GM23248 (cell line): ENCODE measurements around the gene PET117. TPM values are rescaled to one million over a fixed set of nuclear protein-coding genes. Genes with fewer than 3 reads are reported as not detected.
"Not testable (repeated sequence)": the region's sequence is repeated elsewhere in the genome, so short reads cannot be mapped to it uniquely, and the experiment has no call there.

Experiments used
- DNase-seq: peaks from one replicate; pipeline ENCODE4 v3.0.0-alpha.2; 2015
- H2AFZ ChIP-seq: fragments of 200-600 bp; sonication (generic); 2 replicates; pipeline ENCODE4 v1.6.1; 2016; ENCODE audit warnings: antibody characterized with exemption
- H3F3A ChIP-seq: fragments of 200-600 bp; sonication (generic); 2 replicates; pipeline ENCODE4 v1.6.1; 2016; ENCODE audit warnings: mild to moderate bottlenecking, antibody characterized with exemption, mixed run types; ENCODE audit not compliant: insufficient read depth
- H3K27ac ChIP-seq: fragments of 200-600 bp; sonication (generic); 2 replicates; pipeline ENCODE4 v1.5.1; 2016; ENCODE audit warnings: mild to moderate bottlenecking
- H3K27me3 ChIP-seq: fragments of 200-600 bp; sonication (generic); replicated peaks from 2 replicates; pipeline ENCODE4 v1.6.1; 2016; ENCODE audit warnings: mild to moderate bottlenecking; ENCODE audit not compliant: insufficient read depth
- H3K36me3 ChIP-seq: fragments of 200-600 bp; sonication (generic); 2 replicates; pipeline ENCODE4 v1.6.1; 2016; ENCODE audit warnings: low read depth, mild to moderate bottlenecking
- H3K4me1 ChIP-seq: fragments of 200-600 bp; sonication (generic); 2 replicates; pipeline ENCODE4 v1.6.1; 2016; ENCODE audit warnings: mild to moderate bottlenecking; ENCODE audit not compliant: insufficient read depth
- H3K4me2 ChIP-seq: fragments of 200-600 bp; sonication (generic); one replicate; pipeline ENCODE4 v1.6.1; 2016; ENCODE audit warnings: mild to moderate bottlenecking; ENCODE audit not compliant: unreplicated experiment
- H3K4me3 ChIP-seq: fragments of 200-600 bp; sonication (generic); 2 replicates; pipeline ENCODE4 v1.5.1; 2016; ENCODE audit warnings: mild to moderate bottlenecking
- H3K79me2 ChIP-seq: fragments of 200-600 bp; sonication (generic); 2 replicates; pipeline ENCODE4 v1.6.1; 2016; ENCODE audit warnings: mild to moderate bottlenecking; ENCODE audit not compliant: insufficient read depth
- H3K9ac ChIP-seq: fragments of 200-600 bp; sonication (generic); 2 replicates; pipeline ENCODE4 v1.6.1; 2016; ENCODE audit warnings: mild to moderate bottlenecking
- H3K9me2 ChIP-seq: fragments of 200-600 bp; sonication (generic); 2 replicates; pipeline ENCODE4 v1.6.1; 2016; ENCODE audit warnings: mixed run types, mild to moderate bottlenecking, moderate library complexity; ENCODE audit not compliant: insufficient read depth
- H3K9me3 ChIP-seq: fragments of 200-600 bp; sonication (generic); one replicate; pipeline ENCODE4 v1.6.1; 2017; ENCODE audit warnings: low read depth
- H4K20me1 ChIP-seq: fragments of 200-600 bp; sonication (generic); 2 replicates; pipeline ENCODE4 v1.6.0; 2016; ENCODE audit not compliant: insufficient read depth
- EZH2 ChIP-seq: fragments of 200-600 bp; sonication (generic); IDR thresholded peaks from 2 replicates; pipeline ENCODE4 v1.6.1; 2018; ENCODE audit warnings: antibody characterized with exemption, mild to moderate bottlenecking; ENCODE audit not compliant: insufficient read depth, poor library complexity, severe bottlenecking
- EZH2phosphoT487 ChIP-seq: fragments of 200-600 bp; sonication (generic); IDR thresholded peaks from 2 replicates; pipeline ENCODE4 v1.6.1; 2018; ENCODE audit warnings: antibody characterized with exemption, moderate library complexity, mild to moderate bottlenecking, low read depth; ENCODE audit not compliant: insufficient read depth
- WGBS, 2 experiments: methylation state at CpG; one replicate each; pipeline ENCODE4 v1.1.6; 2015 to 2017; ENCODE audit warnings: low lambda C conversion rate in 2 of 2, low coverage in 1 of 2; ENCODE audit errors: missing lambda C conversion rate in 2 of 2; 5-methylcytosine and 5-hydroxymethylcytosine counted together
- in situ Hi-C: fragments of 300-500 bp; cut with MboI; formaldehyde crosslinking; loops from 2 replicates; pipeline ENCODE4 v1.15.0; 2020
- polyA plus RNA-seq: library from polyadenylated mRNA; unstranded; fragments of >200 nt; fragmentation: Nextera tagmentation; extraction: Ambion mirVana; gene quantifications from 2 replicates; pipeline ENCODE4 v1.2.1, GENCODE V29; 2016
- total RNA-seq: library from RNA; depleted of rRNA; stranded (reverse); fragments of >200 nt; shearing (Covaris generic); gene quantifications from 2 replicates; pipeline ENCODE4 v1.2.3, GENCODE V29; 2014

PET117 gene
- total and polyA plus RNA-seq, 2 experiments from 2014 or later = 8.4 to 10.6 TPM

DNA sequence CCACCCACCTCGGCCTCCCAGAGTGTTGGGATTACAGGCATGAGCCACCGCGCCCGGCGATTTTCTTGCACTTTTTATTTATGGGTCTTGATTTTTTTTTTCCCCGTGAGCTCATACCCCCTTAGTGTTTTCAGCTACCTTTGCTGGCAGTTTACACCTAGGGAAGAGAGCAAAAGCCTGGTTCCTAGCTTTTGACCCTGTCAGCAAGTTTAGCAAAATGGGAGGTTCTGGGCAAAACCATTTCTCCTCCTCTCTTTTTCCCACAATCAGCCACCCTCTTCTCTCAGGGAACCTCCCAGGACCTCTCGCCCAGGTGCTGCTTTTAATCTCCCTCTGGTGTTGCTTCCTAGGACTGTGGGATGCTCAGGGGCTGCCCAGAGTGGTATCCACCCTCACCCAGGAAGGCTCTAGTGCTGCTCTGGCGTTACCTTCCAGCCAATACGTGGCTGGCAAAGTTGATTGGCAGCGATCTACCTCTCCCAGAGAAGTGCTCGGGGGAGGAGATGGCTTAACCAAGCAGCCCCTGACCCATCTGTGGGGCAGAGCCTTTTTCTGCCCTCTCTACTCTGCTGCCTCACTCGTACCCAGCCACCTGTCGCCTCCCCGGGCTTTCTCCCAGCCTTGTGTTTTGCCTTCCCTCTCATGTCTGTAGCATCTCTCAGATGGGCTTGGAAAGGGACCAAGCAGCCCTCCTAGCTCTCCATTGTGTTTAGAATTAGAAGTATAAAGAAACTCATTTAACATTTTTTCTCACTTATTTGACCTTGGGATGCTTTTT lies 37.4 kb downstream of the PET117 start:
- DNase-seq = no peak
- H3K9ac ChIP-seq = no peak overlapping the region
- no peaks in the 10 kb centered on the region for H3K9me2 ChIP-seq
- no peaks in the 10 kb centered on the region; the same call in 1 of the 2 replicates for H3K36me3 ChIP-seq
- H3K79me2 ChIP-seq = no peaks in the 10 kb centered on the region
- H3F3A ChIP-seq = no peaks in the 10 kb centered on the region
- no peaks in the 10 kb centered on the region for H4K20me1 ChIP-seq
- WGBS, 2 experiments = 97 to 99% methylated on average over 14 of the region's 14 CpGs
- no peak overlapping the region for H3K4me2 ChIP-seq
- H3K4me1 ChIP-seq = no peaks in the 10 kb centered on the region
- H3K9me3 ChIP-seq = no peaks in the 10 kb centered on the region
- no peaks in the 10 kb centered on the region for H3K27me3 ChIP-seq
- in situ Hi-C loops = loop anchor here (25.0 kb wide), 1 partner anchor 513 kb away; no protein-coding TSS in a partner anchor
- no peak overlapping the region for H3K4me3 ChIP-seq
- H2AFZ ChIP-seq = no peak overlapping the region
- H3K27ac ChIP-seq = no peak overlapping the region
- TF ChIP-seq EZH2phosphoT487 = no peak
- TF ChIP-seq EZH2 = no peak

DNA sequence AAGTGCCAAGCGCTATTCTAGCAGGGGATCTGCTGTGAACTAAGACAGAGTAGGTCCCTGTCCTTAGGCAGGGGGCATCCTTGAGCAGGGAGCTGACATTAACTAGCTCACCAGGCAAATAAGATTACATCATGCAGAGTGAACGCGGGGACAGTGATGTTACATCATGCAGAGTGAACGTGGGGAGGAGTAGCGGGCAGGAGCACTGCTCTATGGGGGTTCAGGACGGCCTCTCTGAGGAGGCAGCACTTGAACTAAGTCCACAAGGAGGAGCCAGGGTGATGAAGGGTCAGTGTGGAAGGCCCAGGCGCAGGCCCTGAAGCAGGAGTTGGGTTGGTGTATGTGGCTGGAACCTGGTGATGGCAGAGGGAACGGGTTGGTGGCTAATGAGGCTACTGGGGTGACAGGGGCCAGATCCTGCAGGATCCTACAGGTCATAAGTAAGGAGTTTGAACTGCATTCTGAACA lies 38.7 kb downstream of the PET117 start:
- WGBS, 2 experiments = 86 to 89% methylated on average over 8 of the region's 8 CpGs
- H3K9ac ChIP-seq = no peak overlapping the region
- no peak for TF ChIP-seq EZH2
- no peaks in the 10 kb centered on the region for H4K20me1 ChIP-seq
- no peaks in the 10 kb centered on the region; the same call in 1 of the 2 replicates for H3K36me3 ChIP-seq
- no peaks in the 10 kb centered on the region for H3F3A ChIP-seq
- H3K4me3 ChIP-seq = no peak overlapping the region
- no peak overlapping the region for H3K4me2 ChIP-seq
- no peak overlapping the region for H3K27ac ChIP-seq
- no peak for DNase-seq
- no peaks in the 10 kb centered on the region for H3K27me3 ChIP-seq
- H3K79me2 ChIP-seq = no peaks in the 10 kb centered on the region
- no peak overlapping the region for H2AFZ ChIP-seq
- H3K9me2 ChIP-seq = no peaks in the 10 kb centered on the region
- in situ Hi-C loops = no loop called here
- no peaks in the 10 kb centered on the region for H3K9me3 ChIP-seq
- no peaks in the 10 kb centered on the region for H3K4me1 ChIP-seq

DNA sequence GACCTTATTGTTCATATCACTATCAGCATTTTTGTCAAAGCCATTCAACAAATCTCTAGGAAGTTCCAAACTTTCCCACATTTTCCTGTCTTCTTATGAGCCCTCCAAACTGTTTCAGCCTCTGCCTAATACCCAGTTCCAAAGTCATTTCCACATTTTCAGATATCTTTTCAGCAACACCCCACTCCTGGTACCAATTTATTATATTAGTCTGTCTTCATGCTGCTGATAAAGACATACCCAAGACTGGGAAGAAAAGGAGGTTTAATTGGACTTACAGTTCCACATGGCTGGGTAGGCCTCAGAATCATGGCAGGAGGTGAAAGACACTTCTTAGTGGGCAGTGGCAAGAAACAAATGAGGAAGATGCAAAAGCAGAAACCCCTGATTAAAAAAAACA lies 42.7 kb downstream of the PET117 start:
- not testable (repeated sequence) for H3K9me2 ChIP-seq, H3K4me3 ChIP-seq

DNA sequence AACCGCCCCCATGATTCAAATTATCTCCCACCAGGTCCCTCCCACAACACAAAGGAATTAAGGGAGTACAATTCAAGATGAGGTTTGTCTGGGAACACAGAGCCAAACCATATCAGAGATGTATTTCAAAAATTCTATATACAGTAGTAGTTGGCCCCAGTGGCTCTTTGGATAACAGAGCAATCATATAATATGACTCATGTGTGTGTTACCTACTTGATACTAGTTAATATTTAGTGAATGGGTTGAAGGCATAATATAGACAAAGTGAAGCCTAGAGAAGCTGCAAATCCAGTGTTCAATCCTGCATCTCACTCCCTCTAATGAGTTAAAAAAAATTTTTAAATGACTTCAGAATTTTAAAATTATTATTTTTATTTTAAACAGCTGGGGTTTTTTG lies 43.2 kb downstream of the PET117 start:
- H3K9me2 ChIP-seq = no peaks in the 10 kb centered on the region
- no peaks in the 10 kb centered on the region for H3K4me1 ChIP-seq
- H4K20me1 ChIP-seq = no peaks in the 10 kb centered on the region
- H3K9me3 ChIP-seq = no peaks in the 10 kb centered on the region
- DNase-seq = no peak
- H3K27ac ChIP-seq = no peak overlapping the region
- H3K27me3 ChIP-seq = no peaks in the 10 kb centered on the region
- H3K36me3 ChIP-seq = peaks cover 11% of the 10 kb centered on the region; the same call in 1 of the 2 replicates
- no peak overlapping the region for H3K4me2 ChIP-seq
- H3K9ac ChIP-seq = no peak overlapping the region
- in situ Hi-C loops = no loop called here
- H3F3A ChIP-seq = no peaks in the 10 kb centered on the region
- H3K4me3 ChIP-seq = no peak overlapping the region
- H2AFZ ChIP-seq = no peak overlapping the region
- TF ChIP-seq EZH2phosphoT487 = no peak
- TF ChIP-seq EZH2 = no peak
- no peaks in the 10 kb centered on the region for H3K79me2 ChIP-seq
- 46 to 47% methylated on average over 1 of the region's 1 CpG for WGBS, 2 experiments

More for the DNA sequence above, 42.7 kb downstream of the PET117 start:
- DNase-seq, H4K20me1 ChIP-seq, H3K4me2 ChIP-seq, H3F3A ChIP-seq, H3K4me1 ChIP-seq, in situ Hi-C loops, H3K27ac ChIP-seq, H2AFZ ChIP-seq, H3K9ac ChIP-seq, H3K27me3 ChIP-seq, H3K79me2 ChIP-seq, H3K9me3 ChIP-seq: not testable (repeated sequence)
- H3K36me3 ChIP-seq = peaks cover 11% of the 10 kb centered on the region; the same call in 1 of the 2 replicates
